ENCODE results near the gene RNF222.

Gene RNF222

GRCh38 chr17:8366231-8366630, 31.4 kb downstream of the RNF222 start:
- TF ChIP-seq CTCF (IDR thresholded peaks at IDR 0.05; ENCODE audit: low read depth, low read length, missing control alignments): no peak
- in situ Hi-C loops (cut with HindIII; ENCODE audit: low sequenced_read_pairs): no loop called here
- DNase-seq (ENCODE audit: low read depth): no peak
- H3K4me3 ChIP-seq (ENCODE audit: low read depth, low read length): no peak overlapping the region

GRCh38 chr17:8365143-8365542, 32.5 kb downstream of the RNF222 start:
- in situ Hi-C loops (cut with HindIII; ENCODE audit: low sequenced_read_pairs): no loop called here
- H3K4me3 ChIP-seq (ENCODE audit: low read depth, low read length): no peak overlapping the region
- no peak for TF ChIP-seq CTCF (IDR thresholded peaks at IDR 0.05; ENCODE audit: low read depth, low read length, missing control alignments)
- no peak for DNase-seq (ENCODE audit: low read depth)

- in situ Hi-C loops (cut with HindIII; ENCODE audit: low sequenced_read_pairs): no loop called here
- DNase-seq (ENCODE audit: low read depth): no peak
- H3K4me3 ChIP-seq (ENCODE audit: low read depth, low read length): no peak overlapping the region
- TF ChIP-seq CTCF (IDR thresholded peaks at IDR 0.05; ENCODE audit: low read depth, low read length, missing control alignments): no peak
These were observed 34.8 kb downstream of the RNF222 start for GRCh38 chr17:8362651-8363332.

- no peak for DNase-seq (ENCODE audit: low read depth)
- H3K4me3 ChIP-seq (ENCODE audit: low read depth, low read length): no peak overlapping the region
- in situ Hi-C loops (cut with HindIII; ENCODE audit: low sequenced_read_pairs): no loop called here
- TF ChIP-seq CTCF (IDR thresholded peaks at IDR 0.05; ENCODE audit: low read depth, low read length, missing control alignments): no peak
These were observed 36.9 kb downstream of the RNF222 start for GRCh38 chr17:8360751-8361150.

- no peak overlapping the region for H3K4me3 ChIP-seq (ENCODE audit: low read depth, low read length)
- no peak for DNase-seq (ENCODE audit: low read depth)
- in situ Hi-C loops (cut with HindIII; ENCODE audit: low sequenced_read_pairs): no loop called here
- no peak for TF ChIP-seq CTCF (IDR thresholded peaks at IDR 0.05; ENCODE audit: low read depth, low read length, missing control alignments)
These were observed 37.4 kb downstream of the RNF222 start for GRCh38 chr17:8360260-8360659.

GRCh38 chr17:8359769-8360168, 37.9 kb downstream of the RNF222 start:
- TF ChIP-seq CTCF (IDR thresholded peaks at IDR 0.05; ENCODE audit: low read depth, low read length, missing control alignments): no peak
- H3K4me3 ChIP-seq (ENCODE audit: low read depth, low read length): no peak overlapping the region
- no peak for DNase-seq (ENCODE audit: low read depth)
- in situ Hi-C loops (cut with HindIII; ENCODE audit: low sequenced_read_pairs): no loop called here

Data from astrocyte of the cerebellum (primary cell).